ENCODE measurements around the gene ACTN1.

Gene ACTN1

GRCh38 chr14:68916358-68916941, 62.7 kb downstream of the ACTN1 start:
- no peak for DNase-seq (ENCODE audit: low read depth)

GRCh38 chr14:68913516-68913915, 65.6 kb downstream of the ACTN1 start:
- no peak for DNase-seq (ENCODE audit: low read depth)

- DNase-seq (ENCODE audit: low read depth) = peak; percentile 81
Measured at GRCh38 chr14:68911594-68912227, 67.4 kb downstream of the ACTN1 start.

DNA sequence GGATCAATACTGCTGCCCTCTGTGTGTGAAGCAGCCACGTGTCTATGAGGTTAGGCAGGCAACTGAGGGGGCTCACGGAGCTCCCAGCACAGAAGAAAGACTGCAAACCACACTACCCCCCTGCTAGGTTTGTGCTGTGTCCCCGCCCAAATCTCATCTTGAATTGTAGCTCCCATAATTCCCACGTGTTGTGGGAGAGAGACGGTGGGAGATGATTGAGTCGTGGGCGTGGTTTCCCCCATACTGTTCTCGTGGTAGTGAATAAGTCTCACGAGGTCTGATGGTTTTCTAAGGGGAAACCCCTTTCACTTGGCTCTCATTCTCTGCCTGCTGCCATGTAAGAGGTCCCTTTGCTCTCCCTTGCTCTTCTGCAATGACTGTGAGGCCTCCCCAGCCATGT, 68.6 kb downstream of the ACTN1 start:
- DNase-seq (ENCODE audit: low read depth) = no peak

DNA sequence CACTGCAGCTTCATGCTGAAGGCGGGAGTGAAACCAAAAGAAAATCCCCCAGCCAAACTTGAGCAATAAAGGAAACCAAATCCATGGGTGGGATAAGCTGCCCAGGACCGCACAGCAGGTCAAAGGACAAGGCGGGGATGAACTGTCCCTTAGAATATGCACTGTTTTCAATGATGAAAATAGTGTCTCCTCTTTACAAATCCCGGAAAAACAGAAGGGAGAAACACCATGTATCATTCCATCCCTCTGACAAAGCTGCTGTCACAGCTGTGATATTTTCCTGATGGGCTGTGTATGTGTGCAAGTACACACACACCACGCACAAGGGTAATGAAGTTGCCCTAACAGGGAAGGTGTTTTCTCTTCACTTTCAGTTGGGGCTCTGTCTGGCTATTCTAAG, 70.3 kb downstream of the ACTN1 start:
- DNase-seq (ENCODE audit: low read depth) = no peak

- DNase-seq (ENCODE audit: low read depth) = no peak
Measured at GRCh38 chr14:68908201-68908600, 70.9 kb downstream of the ACTN1 start.

DNA sequence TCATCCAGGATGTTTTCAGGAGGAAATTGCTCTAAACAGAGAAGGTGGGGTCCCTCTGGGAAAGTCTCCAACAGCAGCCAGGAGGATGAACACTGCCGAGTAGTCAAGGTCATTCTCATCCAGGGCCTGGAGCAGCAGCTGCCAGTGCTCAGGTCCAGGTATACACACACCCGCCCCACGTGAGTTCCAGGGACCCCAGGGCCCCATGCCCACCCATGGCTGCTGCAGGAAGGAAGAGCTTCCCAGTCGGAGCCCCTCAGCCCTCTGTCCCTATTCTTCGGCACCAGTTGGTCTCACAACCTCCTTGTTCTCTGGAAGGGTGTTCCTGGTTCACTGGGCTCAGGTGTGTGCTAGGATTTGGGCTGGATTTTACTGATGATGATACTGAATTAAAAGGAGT, 72.7 kb downstream of the ACTN1 start:
- DNase-seq (ENCODE audit: low read depth) = no peak

- DNase-seq (ENCODE audit: low read depth) = no peak
Measured at GRCh38 chr14:68905107-68905895, 73.8 kb downstream of the ACTN1 start.

GRCh38 chr14:68902357-68902756, 76.7 kb downstream of the ACTN1 start:
- no peak for DNase-seq (ENCODE audit: low read depth)

- DNase-seq (ENCODE audit: low read depth) = no peak
Measured at GRCh38 chr14:68899033-68899603, 80.0 kb downstream of the ACTN1 start.

- DNase-seq (ENCODE audit: low read depth) = no peak
Measured at GRCh38 chr14:68898248-68899032, 80.7 kb downstream of the ACTN1 start.

GRCh38 chr14:68897559-68898155, 81.4 kb downstream of the ACTN1 start:
- no peak for DNase-seq (ENCODE audit: low read depth)

GRCh38 chr14:68896132-68896531, 83.0 kb downstream of the ACTN1 start:
- DNase-seq (ENCODE audit: low read depth) = no peak

- DNase-seq (ENCODE audit: low read depth) = peak; percentile 64
Measured at GRCh38 chr14:68894802-68895703, 84.0 kb downstream of the ACTN1 start.

DNA sequence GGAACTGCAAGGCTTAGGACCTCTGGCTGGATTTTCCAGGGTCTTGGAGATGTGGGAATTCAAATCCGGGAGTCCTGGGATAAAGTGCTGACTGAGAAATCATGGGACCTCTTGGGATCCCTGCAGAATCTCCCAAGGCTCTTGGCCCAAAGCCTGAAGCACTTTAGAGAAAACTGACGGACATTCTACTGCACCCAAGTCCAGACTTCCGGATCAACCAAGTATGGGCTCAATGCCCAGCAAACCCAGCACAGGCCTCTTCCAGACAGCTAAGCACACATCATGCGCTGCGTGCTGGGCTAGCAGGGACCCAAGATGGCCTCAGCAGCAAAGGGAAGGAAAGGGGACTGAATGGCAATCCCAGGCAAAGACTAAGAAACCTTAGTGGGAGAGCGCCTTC, 85.0 kb downstream of the ACTN1 start:
- peak; percentile 67 for DNase-seq (ENCODE audit: low read depth)

- no peak for DNase-seq (ENCODE audit: low read depth)
Measured at GRCh38 chr14:68893566-68893965, 85.5 kb downstream of the ACTN1 start.

DNA sequence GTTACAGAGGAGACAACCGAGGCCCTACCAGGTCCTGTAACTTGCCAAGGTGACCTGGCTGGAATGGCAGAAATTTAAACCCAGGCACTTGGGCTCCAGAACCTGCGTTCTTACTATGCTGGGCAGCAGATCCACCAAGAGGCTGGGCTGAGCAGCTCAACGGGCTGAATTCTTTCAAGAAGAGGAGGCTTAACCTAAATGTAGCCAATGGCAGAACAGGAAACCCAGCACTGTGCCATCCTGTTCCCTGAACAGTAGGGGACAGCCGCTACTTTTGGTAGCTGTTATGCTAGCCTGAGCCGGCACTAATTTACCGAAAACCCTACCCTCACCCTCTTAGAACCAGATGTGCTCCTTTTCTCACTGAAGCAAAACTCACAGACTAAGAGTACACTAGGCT, 86.1 kb downstream of the ACTN1 start:
- no peak for DNase-seq (ENCODE audit: low read depth)

DNA sequence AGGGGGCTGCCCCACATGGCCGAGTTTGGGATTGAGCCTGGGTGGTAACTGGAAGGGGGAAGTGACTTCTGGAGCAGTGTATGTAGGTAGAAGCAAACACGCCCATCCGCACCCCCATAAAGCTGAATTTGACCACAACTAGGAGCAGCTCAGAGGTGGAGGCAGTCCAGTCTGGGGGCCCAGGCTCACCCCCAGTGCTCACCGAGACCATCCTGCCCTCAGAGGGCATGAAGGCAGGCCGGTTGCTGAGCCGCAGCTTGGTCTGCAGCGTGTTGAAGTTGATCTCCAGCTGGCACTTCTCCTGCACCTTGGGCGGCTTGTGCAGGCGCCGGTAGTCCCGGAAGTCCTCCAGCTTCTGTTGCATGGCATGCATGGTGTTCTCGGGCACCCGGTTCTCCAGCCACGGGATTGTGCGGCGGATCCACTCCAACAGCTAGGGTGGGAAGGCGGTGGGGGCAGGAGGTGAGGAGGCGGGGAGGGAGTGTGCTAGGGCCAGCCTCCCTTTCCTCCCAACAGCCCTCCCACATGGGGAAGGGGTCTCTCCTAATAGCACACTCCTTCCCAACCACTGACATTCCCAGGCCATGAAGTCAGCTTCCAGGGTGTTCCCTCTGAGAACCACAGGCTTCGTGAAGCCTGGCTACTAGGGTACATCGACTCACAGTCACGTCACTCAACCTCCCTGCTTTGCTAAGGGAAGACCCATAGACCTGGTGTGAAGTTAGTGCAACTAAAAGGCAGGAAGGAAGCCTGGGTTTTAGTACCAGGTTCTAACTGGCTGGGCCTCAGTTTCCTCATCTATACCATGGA, 87.0 kb downstream of the ACTN1 start:
- DNase-seq (ENCODE audit: low read depth) = peak; percentile 74

DNA sequence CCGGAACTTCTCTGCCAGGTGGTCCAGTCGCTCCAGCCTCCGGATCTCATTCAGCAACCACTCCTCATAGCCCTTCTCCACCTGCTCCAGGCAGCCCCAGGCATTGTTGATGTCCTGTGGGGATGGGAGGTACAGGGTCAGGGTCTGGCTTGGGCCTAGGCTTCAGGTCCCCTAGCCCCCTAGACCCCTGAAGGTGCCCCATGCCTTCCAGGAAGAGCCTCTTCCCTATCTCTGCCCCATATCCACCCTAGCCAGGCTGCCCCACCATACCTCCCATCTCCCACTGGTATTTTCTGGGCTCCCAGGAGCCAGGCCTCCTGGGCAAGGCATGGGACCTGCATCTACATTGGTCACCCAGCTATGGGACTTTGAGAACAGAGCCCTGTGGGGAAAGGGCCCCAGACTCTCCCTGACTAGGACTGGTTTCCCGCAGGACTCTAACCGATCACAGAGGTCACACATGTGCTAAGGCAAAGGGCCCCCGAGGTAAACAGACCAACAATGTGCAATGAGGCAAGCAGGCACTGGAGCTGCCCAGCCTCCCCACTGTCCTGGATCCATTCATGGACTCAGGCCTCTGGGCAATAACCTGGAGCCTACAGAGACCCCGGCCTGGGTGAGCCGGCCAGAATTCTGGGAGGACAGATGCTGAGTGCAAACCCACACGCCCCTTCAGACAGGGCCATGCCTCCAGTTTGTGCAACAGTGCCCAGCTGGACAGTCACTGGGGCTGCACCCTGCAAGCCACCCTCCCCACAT, 88.8 kb downstream of the ACTN1 start:
- no peak for DNase-seq (ENCODE audit: low read depth)
